Ammon's horn (tissue), 1 donor: ENCODE results near the gene DHX15.
"Not testable (repeated sequence)": the region's sequence is repeated elsewhere in the genome, so short reads cannot be mapped to it uniquely, and the experiment has no call there.

Experiments
- DNase-seq: peaks from one replicate; pipeline ENCODE4 v3.0.0-alpha.2; 2016; ENCODE audit warnings: low spot score

Gene DHX15

DNA sequence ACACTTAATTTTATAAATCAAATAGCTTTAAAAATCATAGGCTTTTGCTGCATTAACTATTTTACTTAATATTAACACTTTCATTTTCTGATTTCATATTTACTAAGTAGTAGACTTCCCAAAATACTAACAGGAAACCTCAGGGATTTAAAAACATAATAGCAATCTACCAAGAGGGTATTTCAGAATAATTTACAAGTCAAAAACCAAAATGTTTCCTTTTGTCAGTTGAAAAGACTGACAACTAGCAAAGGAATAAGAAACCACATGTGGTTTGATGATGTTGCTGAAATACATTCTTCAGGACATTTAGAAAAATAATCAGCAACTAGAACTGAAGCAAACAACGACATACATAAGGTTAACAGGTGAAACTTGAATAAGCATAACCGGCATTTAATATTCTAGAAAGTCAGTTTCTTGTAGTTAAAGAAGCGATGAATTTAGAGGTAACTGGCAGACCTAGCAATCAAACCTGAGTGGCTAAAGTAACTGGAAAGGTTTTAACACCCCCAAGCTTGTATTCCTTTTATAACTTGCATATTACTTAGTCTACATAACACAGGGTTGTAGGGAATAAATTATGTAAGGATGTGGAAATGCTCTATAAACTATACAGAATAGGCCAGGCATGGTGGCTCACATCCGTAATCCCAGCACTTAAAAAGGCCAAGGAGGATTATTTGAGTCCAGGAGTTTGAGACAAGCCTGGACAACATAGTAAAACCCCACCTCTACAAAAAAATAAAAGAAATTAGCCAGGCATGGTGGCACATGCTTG lies 40.0 kb downstream of the DHX15 start:
- DNase-seq = no peak

DNA sequence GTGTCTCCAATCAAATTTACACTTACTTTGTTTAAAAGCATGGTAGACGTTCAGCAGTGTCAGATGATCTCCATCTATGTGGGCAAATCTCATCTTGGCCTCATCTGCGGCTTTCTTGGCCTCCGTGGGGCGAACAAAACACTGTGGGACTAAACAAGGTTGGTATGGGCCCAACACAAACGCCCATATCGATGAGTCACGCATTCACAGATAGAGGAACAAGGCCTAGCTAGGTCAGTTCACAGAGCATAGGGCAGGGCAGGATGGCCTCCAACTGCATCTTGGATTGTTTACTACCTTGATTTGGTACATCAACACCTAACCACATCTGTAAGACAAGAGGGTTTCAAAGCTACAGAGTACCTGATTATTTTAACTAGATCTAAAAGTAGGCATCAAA lies 47.3 kb downstream of the DHX15 start:
- DNase-seq = no peak

DNA sequence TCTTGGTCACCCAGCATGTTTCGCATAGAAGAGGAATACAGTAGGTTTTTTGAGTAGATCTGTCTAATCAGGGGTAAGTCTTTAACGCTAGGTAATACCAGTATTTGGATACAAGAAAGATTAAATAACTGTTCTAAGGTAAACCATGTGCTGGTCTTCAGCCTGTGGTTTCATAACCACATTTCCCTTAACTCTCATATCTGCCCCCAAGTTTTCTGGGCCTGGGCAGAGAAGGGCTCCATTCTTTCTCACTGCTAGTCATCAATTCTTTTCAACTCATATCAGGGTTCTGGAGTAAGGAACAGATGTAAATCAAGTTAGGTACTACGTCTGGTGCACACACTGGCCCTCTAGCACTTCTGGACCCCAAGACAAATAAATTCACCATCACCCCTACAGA lies 49.0 kb downstream of the DHX15 start:
- DNase-seq = no peak

DNA sequence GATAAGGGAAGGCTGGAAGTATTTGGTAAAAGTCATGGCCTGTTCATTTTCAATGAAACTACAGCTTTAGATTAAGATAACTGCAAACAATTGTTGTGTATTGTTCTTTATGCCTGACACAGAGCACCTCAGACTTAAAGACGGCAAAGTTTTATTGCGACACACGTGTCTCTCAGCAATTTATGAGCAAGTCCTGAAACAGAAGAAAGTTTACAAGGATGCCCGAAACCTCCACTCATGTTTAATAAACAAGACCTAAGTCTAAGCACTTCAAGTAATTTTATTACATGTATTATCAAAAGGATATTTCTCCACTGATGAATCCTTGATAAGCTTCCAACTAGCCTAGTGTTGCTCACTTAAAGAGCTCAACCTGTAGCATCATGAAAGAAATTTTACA lies 51.0 kb downstream of the DHX15 start:
- no peak for DNase-seq

DNA sequence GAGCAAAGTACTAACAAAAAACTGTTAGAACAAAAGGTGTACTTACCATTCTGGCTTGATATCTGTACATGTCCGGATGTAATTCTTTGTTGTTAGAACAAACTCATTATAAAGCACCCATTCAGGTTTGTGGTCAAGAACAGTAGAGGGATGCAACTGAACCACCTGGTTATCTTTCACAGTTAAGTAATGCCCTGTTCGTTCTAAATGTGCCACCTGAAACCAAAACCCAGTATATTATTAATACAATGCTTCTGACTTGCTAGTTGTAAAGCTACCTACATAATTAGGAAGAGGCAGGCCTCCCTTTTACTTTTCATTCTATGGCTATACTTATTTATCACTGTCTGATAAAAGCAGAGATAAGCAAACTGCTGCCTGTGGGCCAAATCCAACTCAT lies 54.8 kb downstream of the DHX15 start:
- DNase-seq = no peak

DNA sequence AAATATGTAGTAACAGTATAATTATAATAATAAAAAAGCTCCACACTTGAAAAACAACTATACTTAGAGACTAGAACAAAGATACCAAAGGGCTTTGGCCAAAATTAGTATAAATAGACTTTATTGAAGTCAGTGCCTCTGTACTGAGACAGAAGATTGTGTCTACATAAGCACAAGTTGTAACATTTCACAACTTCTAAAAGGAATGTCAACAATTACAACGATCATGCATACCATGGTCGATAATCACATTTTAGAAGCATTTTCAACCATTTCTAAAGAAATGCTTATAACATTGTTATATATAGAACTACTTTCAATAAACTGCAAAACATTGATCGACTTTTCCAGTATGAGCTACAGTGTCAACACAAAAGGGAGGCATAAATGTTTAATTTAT lies 57.0 kb downstream of the DHX15 start:
- DNase-seq = no peak

DNA sequence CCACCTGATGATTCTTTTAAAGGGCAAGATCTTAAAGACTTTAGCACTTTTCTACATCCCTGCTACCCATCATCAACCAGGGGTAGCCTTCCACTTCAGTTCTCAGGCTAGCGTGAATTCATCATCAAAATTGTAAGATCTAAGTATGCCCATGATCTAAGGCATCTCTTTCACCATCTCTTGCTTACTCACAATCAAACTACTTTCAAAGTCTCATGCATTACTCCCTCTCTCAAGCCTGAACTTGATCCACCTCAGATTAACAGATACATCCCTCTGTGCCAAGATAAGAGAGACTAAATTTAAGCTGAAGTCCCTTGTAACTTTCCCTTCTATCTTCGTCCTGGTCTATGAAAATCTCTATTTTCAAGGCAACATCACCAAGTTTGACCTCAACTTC lies 62.8 kb downstream of the DHX15 start:
- no peak for DNase-seq

DNA sequence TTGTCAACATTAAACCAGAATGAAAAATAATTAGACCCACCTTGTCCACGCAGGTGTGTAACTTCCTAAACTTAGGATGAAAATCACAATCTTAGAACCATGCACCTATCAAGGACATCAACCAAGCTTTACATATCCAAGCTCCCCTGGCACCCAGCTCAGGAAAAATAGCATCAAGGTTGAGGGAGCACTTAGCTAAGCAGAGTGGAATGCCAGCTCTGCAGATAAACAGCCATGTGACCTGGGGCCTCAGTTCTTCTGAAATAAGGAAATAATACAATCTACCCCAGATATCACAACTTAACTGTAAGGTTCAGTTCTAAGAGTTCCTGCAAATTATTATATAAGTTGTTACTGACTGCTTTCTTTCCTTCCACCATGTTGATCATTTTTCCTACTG lies 64.7 kb downstream of the DHX15 start:
- no peak for DNase-seq

DNA sequence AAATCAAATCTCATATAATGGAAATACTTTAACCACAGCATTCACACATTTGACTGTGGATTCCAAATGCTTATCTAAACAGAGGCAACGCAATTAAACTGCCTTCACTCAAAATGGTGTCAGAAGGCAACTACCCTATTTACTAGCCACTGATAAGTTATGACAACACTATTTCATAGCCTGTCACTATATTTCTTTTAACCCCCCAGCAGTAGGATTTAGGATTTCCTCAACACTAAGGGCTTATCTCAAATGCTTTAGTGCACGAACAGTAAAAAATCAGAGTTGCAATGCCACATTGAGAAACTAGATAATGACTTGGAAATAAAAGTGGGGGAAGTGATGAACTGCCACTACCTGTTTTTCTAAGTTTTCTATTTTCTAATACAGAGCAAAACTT lies 66.7 kb downstream of the DHX15 start:
- no peak for DNase-seq

DNA sequence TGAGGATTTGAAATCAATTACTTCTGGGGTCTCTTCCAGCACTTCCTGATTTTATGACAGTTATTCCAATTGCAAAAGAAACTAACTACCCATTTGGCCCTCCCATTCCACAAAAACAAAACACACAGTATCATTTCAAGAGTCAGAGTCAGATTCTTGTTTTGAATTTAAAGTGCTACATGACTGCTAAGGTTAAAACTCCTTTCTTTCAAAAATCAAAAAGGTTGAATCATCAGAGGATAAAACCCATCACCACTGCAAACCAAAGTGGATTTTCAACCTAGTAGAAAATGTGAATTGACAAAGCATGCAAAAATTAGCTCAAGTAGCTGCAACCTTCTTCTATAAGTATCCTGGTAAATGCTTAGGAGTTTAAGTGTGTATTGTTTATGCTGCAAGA lies 67.4 kb downstream of the DHX15 start:
- no peak for DNase-seq

DNA sequence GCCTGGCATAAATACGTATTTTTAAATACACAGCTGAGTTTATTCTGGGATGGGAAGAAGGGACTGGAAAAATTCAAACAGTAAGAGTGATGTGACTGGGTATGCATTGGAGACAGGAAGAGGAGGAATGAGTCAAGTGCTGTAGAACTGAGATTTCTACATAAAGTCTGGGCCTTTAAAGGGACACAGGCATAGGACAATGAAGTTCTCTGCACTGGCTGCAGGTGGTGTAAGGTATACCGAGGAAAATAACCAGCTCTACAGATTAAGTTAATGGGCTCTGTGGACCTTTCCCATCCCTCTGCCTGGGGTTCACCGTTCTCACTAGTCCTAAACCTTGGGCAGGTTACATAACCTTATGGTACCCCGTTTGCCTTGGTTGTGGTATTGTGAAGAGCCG lies 68.7 kb downstream of the DHX15 start:
- no peak for DNase-seq

DNA sequence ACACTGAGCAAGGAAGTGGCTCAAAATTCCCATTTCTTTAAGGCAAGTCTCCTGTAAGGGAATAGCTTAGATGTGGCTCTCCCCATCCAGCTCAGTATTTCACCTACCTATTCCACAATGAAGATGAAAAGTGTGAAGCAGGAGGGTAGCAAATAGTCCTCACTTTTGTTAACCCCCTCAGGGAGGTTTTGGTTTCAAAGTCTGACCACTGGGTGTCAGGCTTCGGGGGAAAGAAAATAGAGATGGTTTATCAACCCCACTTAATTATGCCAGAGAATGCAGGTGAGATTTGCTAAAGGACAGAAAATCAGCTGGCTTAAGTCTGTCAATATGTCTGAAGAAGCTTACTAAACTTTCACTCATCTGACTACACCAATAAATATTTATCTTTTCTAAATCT lies 69.5 kb downstream of the DHX15 start:
- no peak for DNase-seq

DNA sequence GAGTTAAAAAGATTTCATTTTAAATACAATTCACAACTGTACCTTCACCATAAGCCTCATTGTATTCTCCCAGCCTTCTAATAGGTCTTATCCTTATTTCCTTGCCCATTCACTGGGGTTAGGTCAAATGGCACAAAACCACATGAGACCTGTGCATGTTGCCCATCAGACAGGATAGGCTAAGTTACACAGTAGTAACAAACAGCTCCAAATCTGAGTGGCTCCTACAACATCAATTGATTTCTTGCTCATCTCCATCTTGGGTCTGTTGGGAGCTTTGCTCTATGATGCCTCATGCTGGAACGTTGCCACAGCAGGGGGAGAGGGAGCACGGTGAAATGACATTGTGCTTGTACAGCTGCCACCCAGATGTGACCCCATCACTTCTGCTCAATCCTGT lies 70.6 kb downstream of the DHX15 start:
- no peak for DNase-seq

DNA sequence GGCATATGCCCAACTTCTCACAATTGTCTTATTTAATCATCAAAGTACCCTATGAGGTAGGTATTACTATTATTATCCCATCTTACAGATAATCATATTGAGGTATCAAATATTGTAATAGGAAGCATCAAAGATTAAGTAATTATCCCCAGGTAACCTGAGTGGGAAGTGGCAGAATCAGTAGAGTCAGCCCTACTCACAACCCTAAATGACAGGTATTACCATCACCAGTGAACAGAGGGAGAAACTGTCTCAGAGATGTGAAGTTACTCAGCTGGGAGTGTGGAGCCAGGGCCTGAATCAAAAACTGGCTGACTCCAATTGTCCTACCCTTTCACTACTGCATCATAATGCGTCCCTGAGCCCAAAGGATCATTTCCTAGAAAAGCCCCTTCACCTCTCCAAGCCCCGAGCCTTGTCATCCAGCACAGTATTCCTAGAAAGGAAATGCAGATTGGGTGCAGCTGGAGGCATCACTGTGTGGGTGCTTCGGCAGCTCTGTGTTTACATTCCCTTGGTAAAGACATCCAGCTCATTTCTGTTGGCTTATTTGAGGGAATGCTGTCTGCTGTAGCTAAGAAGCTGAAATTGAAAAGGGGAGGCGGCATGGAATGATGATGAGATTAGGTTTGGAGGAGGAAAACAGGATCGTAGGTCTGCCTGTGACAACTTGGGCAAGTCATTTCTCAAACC lies 72.8 kb downstream of the DHX15 start:
- peak; percentile 43 for DNase-seq

DNA sequence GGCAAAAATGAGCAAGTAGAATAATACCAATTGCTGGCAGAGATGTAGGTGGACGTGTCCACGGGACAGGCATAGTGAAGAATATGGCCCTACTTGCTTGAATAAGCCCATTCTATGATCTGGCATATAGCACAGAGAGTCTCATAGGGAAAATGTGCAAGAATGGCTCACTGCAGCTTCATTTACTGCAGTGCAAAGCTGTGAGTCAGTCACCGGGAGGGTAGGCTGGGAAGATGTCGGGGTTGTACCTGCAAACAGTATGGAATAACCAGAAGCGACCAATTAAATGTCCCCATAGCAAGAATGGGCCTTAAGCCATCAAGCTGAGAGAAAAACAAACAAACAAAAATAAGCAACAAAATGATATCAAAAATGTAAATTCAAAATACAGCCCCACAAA lies 74.3 kb downstream of the DHX15 start:
- no peak for DNase-seq

DNA sequence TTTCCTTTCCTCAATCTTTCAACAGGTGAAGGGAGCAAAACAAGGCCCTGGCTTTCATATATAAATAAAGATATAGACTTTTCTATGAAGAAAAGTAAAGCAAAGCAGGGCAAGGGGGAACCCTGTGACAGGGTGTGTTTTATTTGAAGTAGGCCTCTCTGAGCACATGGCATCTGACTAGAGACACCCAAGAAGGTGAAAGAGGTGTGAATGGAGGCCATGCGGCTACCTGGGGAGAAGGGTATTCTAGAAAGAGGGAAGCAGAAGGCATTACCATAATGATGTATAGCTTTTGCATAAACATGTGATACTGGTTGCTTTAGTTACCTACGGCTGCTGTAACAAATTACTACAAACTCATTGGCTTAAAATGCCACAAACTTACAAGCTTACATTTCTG lies 75.8 kb downstream of the DHX15 start:
- DNase-seq = no peak

DNA sequence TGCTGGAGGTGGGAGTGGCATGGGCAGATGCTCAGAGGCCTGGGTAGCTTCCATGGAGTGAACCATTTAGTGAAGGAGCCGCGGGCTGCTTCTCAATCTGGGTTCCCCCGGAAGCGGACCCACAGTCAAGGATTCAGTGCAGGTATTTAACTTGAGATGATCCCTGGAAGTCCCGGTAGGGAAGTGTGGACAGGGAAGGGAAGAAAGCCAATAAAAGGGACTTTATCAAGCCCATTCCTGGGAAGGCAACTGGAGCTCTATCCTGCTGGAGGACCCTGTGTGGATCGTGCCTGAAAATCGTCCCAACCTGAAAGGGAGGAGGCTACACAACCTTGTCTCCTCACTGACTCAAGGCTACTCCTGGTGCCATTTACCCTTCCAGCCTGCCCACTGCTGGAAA lies 76.9 kb downstream of the DHX15 start:
- no peak for DNase-seq

DNA sequence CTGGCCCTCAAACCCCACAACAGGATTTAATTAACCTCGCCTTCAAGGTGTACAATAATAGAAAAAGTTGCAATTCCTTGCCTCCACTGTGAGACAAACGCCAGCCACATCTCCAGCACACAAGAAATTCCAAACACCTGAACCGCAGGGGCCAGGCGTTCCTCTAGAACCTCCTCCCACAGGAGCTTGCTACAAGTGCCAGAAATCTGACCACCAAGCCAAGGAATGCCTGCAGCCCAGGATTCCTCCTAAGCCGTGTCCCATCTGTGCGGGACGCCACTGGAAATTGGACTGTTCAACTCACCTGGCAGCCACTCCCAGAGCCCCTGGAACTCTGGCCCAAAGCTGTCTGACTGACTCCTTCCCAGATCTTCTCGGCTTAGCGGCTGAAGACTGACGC lies 81.3 kb downstream of the DHX15 start:
- DNase-seq = not testable (repeated sequence)

DNA sequence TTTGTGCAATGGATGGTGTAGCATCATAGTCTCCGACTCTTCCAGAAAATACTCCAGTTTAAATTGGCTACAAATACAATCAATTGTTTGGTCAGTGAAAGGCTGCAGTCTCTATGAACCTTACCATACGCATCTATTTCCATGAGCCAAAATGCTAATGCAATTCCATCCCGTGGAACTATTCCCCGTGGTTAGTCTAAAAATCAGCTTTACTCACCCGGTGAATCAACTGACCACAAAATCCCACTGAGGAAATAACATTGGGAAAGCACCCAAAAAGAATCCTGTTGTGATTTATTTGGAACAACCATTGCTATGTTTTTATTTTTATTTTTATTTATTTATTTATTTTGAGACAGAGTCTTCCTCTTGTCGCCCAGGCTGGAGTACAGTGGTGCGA lies 87.1 kb downstream of the DHX15 start:
- DNase-seq = no peak

DNA sequence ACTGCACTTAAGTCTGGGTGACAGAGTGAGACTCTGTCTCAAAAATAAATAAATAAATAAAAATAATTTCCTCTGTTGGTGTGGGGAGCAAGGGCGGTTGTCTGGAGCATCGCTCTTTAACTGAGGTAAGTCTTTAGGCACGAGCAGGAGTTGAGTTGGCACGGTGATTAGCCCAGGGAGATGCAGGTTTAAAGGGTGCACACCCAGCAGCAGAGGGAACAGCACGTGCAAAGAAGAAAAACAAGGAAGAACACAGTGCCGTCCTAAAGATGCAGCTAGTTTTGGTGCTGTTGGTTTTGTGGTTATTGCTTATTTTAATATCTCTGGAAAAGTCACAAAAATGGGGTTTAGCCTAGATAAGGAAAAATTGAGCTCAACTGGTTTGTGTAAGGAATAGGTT lies 87.8 kb downstream of the DHX15 start:
- no peak for DNase-seq

DNA sequence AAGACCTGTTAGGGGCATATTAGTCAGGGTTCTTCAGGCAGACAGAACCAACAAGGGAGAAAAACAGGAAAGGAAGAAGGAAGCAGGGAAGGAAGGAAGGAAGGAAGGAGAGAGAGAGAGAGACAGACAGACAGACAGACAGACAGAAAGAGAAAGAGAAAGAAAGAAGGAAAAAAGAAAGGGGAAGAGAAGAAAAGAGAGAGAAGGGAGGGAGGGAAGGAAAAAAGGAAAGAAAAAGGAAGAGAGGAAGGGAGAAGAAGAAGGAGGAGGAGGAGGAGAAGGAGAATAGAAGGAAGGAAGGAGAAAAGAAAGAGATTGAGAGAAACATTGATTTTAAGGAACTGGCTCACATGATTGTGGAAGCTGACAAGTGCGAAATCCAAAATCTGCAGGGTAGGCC lies 89.0 kb downstream of the DHX15 start:
- DNase-seq = no peak

DNA sequence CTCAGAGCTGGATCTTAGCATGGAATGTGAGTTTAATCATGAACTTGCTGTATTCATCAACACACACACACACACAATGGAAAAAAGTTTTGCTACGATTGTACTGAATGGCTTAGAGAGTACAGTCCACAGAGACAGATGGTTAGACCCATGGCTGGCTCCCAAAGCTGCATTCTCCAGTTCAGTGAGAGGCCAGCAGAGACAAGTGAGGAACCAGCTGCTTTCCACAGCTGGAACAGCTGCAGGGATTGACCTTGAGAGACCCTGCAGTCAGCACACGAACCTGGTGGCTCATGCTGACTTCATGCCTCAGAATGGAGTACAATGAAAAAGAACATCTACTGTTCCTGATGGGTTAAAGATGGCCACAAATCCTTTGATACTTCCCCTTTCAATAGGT lies 94.5 kb downstream of the DHX15 start:
- no peak for DNase-seq

DNA sequence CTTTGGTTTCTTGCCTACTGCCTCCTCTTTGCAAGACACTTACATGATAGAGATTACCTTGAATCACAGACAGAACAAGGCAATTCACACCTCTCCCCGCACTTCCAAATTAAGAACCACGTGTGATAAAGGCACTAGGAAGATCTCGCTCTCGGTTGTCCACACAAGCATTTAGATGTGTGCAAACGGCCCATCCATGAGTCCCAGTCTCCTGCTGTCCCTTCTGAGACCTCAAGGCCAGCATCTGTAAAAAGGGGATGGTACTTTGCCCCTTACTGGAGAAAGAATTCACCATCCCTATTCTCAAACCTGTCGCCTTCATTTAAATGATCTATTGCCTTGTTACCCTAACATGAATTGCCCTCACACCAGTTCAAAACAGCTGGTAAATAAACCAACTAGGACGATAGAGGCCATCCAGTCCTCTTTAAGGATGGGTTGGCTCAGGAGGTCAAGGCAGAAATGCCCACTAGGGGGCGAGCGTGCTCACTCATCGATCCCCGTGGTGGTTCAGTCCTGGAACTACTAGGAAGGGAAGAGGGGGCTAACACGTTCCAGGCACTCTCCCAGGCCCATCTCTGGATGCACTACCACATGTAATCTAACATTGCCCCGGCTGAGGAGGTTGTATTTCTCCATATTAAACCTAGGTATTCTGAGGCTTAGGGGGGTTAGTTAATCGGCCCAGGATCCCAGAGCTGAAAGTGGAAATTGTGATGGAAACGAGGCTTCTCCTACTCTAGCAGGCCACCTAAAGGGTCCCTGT lies 95.8 kb downstream of the DHX15 start:
- DNase-seq = peak; percentile 80
